Mucosa of stomach (tissue), 1 donor: Measurements from ENCODE around the gene KCTD20.

Experiments used
- H3K27me3 ChIP-seq: one replicate; pipeline ENCODE4 v1.7.0; 2013; ENCODE audit warnings: mild to moderate bottlenecking, low read length; ENCODE audit not compliant: control insufficient read depth, insufficient read depth
- H3K36me3 ChIP-seq: one replicate; pipeline ENCODE4 v1.7.0; 2013; ENCODE audit warnings: low read length; ENCODE audit not compliant: control insufficient read depth, insufficient read depth
- H3K4me1 ChIP-seq: one replicate; pipeline ENCODE4 v1.7.0; 2013; ENCODE audit warnings: mild to moderate bottlenecking, low read length; ENCODE audit not compliant: control insufficient read depth, insufficient read depth
- H3K4me3 ChIP-seq: one replicate; pipeline ENCODE4 v1.7.0; 2013; ENCODE audit warnings: low read length
- H3K9ac ChIP-seq: one replicate; pipeline ENCODE4 v1.7.0; 2013; ENCODE audit warnings: mild to moderate bottlenecking, low read length, moderate library complexity
- H3K9me3 ChIP-seq: one replicate; pipeline ENCODE4 v1.7.0; 2013; ENCODE audit warnings: mild to moderate bottlenecking, low read length, moderate library complexity; ENCODE audit not compliant: control insufficient read depth
- donor health status: Pancreatic carcinoma.

KCTD20 gene

DNA sequence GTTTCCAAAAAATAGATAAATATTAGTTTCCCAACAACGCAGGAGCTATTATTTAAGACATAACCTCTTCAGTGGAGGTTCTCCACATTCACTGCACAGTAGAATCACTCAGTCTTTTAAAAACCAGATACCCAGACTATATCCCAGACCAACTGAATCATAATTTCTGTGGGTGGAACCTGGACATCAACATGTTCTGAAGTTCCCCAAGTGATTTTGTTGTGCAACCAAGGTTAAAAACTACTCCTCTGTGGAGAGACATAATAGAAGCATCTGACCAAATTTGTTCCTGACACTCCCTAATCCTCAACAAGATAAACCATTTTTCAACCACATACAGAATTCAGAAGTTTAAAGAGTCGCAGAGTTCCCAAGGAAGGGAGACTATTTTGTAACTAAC is 62.2 kb downstream of the KCTD20 start:
- no peaks in the 10 kb centered on the region for H3K9me3 ChIP-seq
- no peaks in the 10 kb centered on the region for H3K27me3 ChIP-seq
- H3K4me1 ChIP-seq: no peaks in the 10 kb centered on the region
- H3K9ac ChIP-seq: no peak overlapping the region
- no peaks in the 10 kb centered on the region for H3K36me3 ChIP-seq
- H3K4me3 ChIP-seq: no peak overlapping the region

DNA sequence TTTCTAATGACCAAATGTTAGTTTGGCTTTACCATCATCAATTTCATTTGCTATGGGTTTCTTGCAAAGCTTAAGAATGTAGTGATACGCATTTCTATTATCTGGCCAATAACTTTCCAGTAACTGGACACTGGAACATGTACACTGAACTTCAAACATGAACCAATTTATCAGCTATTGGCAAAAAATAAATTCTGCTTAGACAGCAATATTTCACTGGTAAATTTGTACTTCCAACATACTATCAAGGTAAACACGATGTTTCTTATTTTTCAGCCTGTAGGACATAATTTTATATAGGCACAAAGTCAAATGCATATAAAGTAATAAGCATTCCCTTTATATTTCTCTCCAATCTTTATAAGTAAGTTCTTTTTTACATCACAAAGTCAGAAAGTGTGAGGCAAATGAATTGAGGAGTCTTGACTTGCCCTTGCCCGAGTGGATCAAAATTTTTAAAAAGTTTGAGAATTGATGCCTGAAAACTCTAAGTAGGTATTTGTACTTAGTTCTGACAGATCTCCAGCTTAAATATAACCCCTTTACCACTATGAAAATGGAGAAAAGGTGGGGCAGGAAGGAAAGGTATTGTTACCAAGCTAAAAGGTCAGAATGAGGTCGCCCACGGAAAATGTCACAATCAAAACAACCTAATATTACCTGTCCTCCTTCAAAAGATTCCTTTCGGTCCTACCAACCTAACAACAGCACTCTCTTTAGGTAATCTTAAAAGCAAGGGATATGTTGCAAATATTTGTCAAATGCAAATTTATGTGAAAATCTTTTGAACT is 63.1 kb downstream of the KCTD20 start:
- no peaks in the 10 kb centered on the region for H3K36me3 ChIP-seq
- no peaks in the 10 kb centered on the region for H3K9me3 ChIP-seq
- no peak overlapping the region for H3K9ac ChIP-seq
- H3K27me3 ChIP-seq: no peaks in the 10 kb centered on the region
- no peaks in the 10 kb centered on the region for H3K4me1 ChIP-seq
- no peak overlapping the region for H3K4me3 ChIP-seq

- Histone ChIP-seq H3K4me1 (no peaks in the 10 kb centered on the region), H3K36me3 (no peaks in the 10 kb centered on the region), H3K4me3 (no peak overlapping the region), H3K9ac (no peak overlapping the region), H3K27me3 (no peaks in the 10 kb centered on the region), H3K9me3 (no peaks in the 10 kb centered on the region)
Measured at GRCh38 chr6:36506611-36507010, 63.8 kb downstream of the KCTD20 start.

GRCh38 chr6:36508532-36508931 is 65.7 kb downstream of the KCTD20 start:
- H3K27me3 ChIP-seq: no peaks in the 10 kb centered on the region
- no peaks in the 10 kb centered on the region for H3K36me3 ChIP-seq
- H3K9ac ChIP-seq: no peak overlapping the region
- no peaks in the 10 kb centered on the region for H3K9me3 ChIP-seq
- no peak overlapping the region for H3K4me3 ChIP-seq
- no peaks in the 10 kb centered on the region for H3K4me1 ChIP-seq

DNA sequence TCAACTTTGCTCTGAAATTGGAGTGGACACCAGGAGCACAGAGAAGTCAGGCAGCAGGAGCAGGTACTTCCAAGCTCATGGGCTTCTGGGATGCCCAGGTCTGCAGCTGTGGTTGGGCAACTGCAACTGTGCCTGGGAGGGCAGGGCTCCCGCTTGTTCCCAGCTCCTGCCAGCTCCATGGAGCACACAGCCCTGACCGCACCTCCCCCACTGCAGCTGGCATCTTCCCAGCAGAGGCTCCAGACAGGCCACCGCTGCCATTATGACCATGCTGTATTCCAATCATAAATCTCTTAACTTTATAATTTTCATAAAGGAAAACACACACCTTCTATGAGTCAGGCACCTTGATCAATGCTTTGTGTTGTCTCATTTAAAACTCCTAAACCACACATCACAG is 67.6 kb downstream of the KCTD20 start:
- no peak overlapping the region for H3K4me3 ChIP-seq
- no peaks in the 10 kb centered on the region for H3K4me1 ChIP-seq
- no peaks in the 10 kb centered on the region for H3K9me3 ChIP-seq
- no peaks in the 10 kb centered on the region for H3K27me3 ChIP-seq
- no peak overlapping the region for H3K9ac ChIP-seq
- peaks cover 7% of the 10 kb centered on the region for H3K36me3 ChIP-seq

DNA sequence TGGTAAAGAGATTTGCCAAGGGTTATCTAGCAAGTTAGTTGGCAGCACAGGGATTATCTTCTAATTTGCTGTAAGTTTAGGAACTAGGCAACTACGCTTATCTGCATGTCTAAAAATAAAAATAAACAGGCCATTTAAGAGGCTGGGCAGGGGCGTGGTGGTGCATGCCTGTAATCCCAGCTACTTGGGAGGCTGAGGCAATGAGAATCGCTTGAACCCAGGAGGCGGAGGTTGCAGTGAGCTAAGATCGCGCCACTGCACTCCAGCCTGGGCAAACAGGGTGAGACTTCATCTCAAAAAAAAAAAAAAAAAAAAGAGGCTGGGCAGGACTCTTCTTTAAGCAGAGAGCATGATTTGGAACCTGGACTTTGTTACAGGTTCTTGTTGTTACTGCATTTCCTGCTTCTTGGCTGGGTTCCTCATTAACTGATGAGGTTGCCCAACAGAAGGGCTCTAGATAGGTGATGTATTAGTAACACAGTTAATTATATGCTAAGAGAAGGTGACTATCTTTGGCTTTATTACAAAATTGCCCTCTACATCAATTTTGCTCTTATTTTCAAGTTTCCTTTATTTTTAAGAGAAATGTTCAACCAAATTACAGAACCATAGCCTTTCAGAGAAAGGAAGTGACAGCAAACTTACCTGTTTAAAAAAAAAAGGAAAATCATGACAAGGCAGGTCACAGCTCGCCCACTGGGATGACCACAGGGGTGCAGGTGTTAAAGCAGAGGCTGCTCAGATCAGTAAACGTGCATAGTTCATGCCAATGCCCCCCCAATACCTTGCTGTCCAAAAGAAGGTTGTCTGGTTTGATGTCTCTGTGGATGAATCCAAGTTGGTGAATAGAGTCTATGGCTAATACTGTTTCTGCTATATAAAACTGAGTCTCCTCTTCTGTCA is 72.0 kb downstream of the KCTD20 start:
- H3K9me3 ChIP-seq: no peaks in the 10 kb centered on the region
- H3K36me3 ChIP-seq: peaks cover 7% of the 10 kb centered on the region
- no peaks in the 10 kb centered on the region for H3K4me1 ChIP-seq
- H3K27me3 ChIP-seq: no peaks in the 10 kb centered on the region
- H3K9ac ChIP-seq: no peak overlapping the region
- no peak overlapping the region for H3K4me3 ChIP-seq

- no peak overlapping the region for H3K4me3 ChIP-seq
- no peaks in the 10 kb centered on the region for H3K9me3 ChIP-seq
- H3K27me3 ChIP-seq: no peaks in the 10 kb centered on the region
- no peak overlapping the region for H3K9ac ChIP-seq
- no peaks in the 10 kb centered on the region for H3K4me1 ChIP-seq
- peaks cover 7% of the 10 kb centered on the region for H3K36me3 ChIP-seq
Measured at GRCh38 chr6:36515844-36516243, 73.0 kb downstream of the KCTD20 start.

- no peaks in the 10 kb centered on the region for H3K4me1 ChIP-seq
- peaks cover 7% of the 10 kb centered on the region for H3K36me3 ChIP-seq
- no peaks in the 10 kb centered on the region for H3K27me3 ChIP-seq
- no peaks in the 10 kb centered on the region for H3K9me3 ChIP-seq
- no peak overlapping the region for H3K9ac ChIP-seq
- H3K4me3 ChIP-seq: no peak overlapping the region
Measured at GRCh38 chr6:36516559-36516958, 73.8 kb downstream of the KCTD20 start.

DNA sequence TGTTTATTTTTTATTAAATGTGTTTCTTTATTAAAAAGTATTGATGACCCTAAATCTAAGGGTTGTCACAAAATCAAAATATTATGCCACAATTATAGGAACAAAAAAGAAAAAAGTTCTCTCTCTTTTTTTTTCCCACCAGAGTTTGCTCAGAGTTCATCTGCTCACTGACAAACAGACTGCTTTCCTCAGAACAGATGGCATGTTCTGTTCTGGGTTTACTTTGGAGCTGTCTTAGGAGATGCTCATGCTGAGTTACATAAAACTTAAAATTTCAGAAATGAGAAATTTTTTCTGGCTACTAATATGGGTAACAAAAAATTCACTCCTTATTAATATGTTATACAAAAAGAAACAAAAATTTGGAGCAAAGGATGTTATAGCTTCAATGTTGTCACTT is 74.2 kb downstream of the KCTD20 start:
- Histone ChIP-seq H3K9ac (no peak overlapping the region), H3K4me1 (no peaks in the 10 kb centered on the region), H3K9me3 (no peaks in the 10 kb centered on the region), H3K4me3 (no peak overlapping the region), H3K36me3 (peaks cover 7% of the 10 kb centered on the region), H3K27me3 (no peaks in the 10 kb centered on the region)

GRCh38 chr6:36517408-36517807 is 74.6 kb downstream of the KCTD20 start:
- H3K9ac ChIP-seq: no peak overlapping the region
- H3K4me3 ChIP-seq: no peak overlapping the region
- H3K4me1 ChIP-seq: no peaks in the 10 kb centered on the region
- no peaks in the 10 kb centered on the region for H3K9me3 ChIP-seq
- peaks cover 7% of the 10 kb centered on the region for H3K36me3 ChIP-seq
- H3K27me3 ChIP-seq: no peaks in the 10 kb centered on the region

GRCh38 chr6:36519352-36519751 is 76.6 kb downstream of the KCTD20 start:
- no peaks in the 10 kb centered on the region for H3K9me3 ChIP-seq
- no peak overlapping the region for H3K4me3 ChIP-seq
- no peaks in the 10 kb centered on the region for H3K4me1 ChIP-seq
- H3K36me3 ChIP-seq: peaks cover 7% of the 10 kb centered on the region
- H3K27me3 ChIP-seq: no peaks in the 10 kb centered on the region
- no peak overlapping the region for H3K9ac ChIP-seq

- Histone ChIP-seq H3K9ac (no peak overlapping the region), H3K36me3 (no peaks in the 10 kb centered on the region), H3K4me1 (peaks cover 7% of the 10 kb centered on the region), H3K9me3 (no peaks in the 10 kb centered on the region), H3K27me3 (no peaks in the 10 kb centered on the region), H3K4me3 (no peak overlapping the region)
Measured at GRCh38 chr6:36523451-36523850, 80.7 kb downstream of the KCTD20 start.
